Uterus (tissue), 4 donors: ENCODE results near the gene DPP8. TPM values are rescaled to one million over a fixed set of nuclear protein-coding genes. Genes with fewer than 3 reads are reported as not detected.

Experiments
- DNase-seq, 2 donors: peaks; one replicate each; pipeline ENCODE4 v3.0.0-alpha.2; 2019 to 2020
- H3K27ac ChIP-seq, 2 donors: fragments of 200-600 bp; sonication (generic); 1 replicate in 1 of 2; 2 replicates in 1 of 2; pipeline ENCODE4 v1.5.1; 2016 to 2018
- H3K27me3 ChIP-seq, 2 donors: fragments of 200-600 bp; sonication (generic); one replicate each; pipeline ENCODE4 v1.5.1; 2018 to 2019; ENCODE audit warnings: control low read depth in 1 of 2
- H3K36me3 ChIP-seq, 2 donors: fragments of 200-600 bp; sonication (generic); one replicate each; pipeline ENCODE4 v1.5.1; 2019; ENCODE audit warnings: control low read depth in 1 of 2
- H3K4me1 ChIP-seq, 2 donors: fragments of 200-600 bp; sonication (generic); one replicate each; pipeline ENCODE4 v1.5.1; 2018 to 2019; ENCODE audit warnings: control low read depth in 1 of 2
- H3K4me3 ChIP-seq, 2 donors: fragments of 200-600 bp; sonication (generic); 1 replicate in 1 of 2; 2 replicates in 1 of 2; pipeline ENCODE4 v1.5.1; 2018 to 2019; ENCODE audit warnings: mild to moderate bottlenecking in 1 of 2
- H3K9me3 ChIP-seq, 2 donors: fragments of 200-600 bp; sonication (generic); one replicate each; pipeline ENCODE4 v1.5.1; 2019; ENCODE audit warnings: control low read depth in 1 of 2
- POLR2A ChIP-seq, 2 donors: fragments of 450-650 bp; IDR thresholded peaks; one replicate each; pipeline ENCODE4 v1.6.1; 2016; ENCODE audit warnings: antibody characterized with exemption in 2 of 2, mild to moderate bottlenecking in 1 of 2, moderate library complexity in 1 of 2
- intact Hi-C: fragments of 100-400 bp; cut with DNase I; formaldehyde crosslinking; loops from one replicate; pipeline ENCODE4 v1.15.1; 2023; ENCODE audit warnings: low total_unique reads
- total RNA-seq, 4 donors: library from RNA; depleted of rRNA in 3 of 4; stranded (reverse); fragments of >200 nt in 3 of 4; gene quantifications; one replicate each; pipeline versions ENCODE4 v1.1.0 to v1.2.4, GENCODE V29; 2014 to 2023
- TF ChIP-seq, protein P1 (sequence below), 4 experiments: fragments of 200-600 bp in 2 of 4; fragments of 450-650 bp in 2 of 4; sonication (generic) in 2 of 4; IDR thresholded peaks; one replicate each; pipeline ENCODE4 v1.5.1; 2016 to 2019; ENCODE audit warnings: antibody characterized with exemption in 4 of 4, mild to moderate bottlenecking in 2 of 4, moderate library complexity in 1 of 4
- donor health status: DM: yes; HTN: yes; CAD: no.

The DPP8 gene
- total RNA-seq, 4 donors from 2014 or later, result 19.4 to 76.1 (median 36.8) TPM

DNA sequence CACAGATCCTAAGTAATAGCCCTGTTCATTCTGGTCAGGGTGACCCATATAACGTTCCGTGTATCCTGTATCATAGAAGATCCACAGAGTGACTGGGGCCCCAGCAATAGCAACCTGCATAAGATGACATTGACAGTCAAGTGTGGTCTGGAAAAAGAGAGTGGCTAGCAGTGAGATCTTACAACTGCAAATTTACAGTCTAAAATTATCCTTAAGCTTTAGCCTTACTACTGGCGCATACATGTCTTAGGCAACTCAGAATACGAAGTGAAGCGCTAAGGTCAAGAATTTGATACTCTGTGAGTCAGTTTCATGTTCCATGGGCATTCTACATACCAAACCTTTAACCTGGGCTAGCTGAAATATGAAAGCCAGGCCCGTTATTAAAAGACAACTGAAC, 65.5 kb downstream of the DPP8 start:
- Histone ChIP-seq H3K36me3 (no peaks in the 10 kb centered on the region), H3K9me3 (no peaks in the 10 kb centered on the region), H3K4me3 (no peak overlapping the region), H3K27me3 (no peaks in the 10 kb centered on the region), H3K4me1 (no peaks in the 10 kb centered on the region), H3K27ac (no peak overlapping the region)
- no peak for DNase-seq
- TF ChIP-seq POLR2A (IDR thresholded peaks at IDR 0.05), result no peak
- TF ChIP-seq, protein P1, sequence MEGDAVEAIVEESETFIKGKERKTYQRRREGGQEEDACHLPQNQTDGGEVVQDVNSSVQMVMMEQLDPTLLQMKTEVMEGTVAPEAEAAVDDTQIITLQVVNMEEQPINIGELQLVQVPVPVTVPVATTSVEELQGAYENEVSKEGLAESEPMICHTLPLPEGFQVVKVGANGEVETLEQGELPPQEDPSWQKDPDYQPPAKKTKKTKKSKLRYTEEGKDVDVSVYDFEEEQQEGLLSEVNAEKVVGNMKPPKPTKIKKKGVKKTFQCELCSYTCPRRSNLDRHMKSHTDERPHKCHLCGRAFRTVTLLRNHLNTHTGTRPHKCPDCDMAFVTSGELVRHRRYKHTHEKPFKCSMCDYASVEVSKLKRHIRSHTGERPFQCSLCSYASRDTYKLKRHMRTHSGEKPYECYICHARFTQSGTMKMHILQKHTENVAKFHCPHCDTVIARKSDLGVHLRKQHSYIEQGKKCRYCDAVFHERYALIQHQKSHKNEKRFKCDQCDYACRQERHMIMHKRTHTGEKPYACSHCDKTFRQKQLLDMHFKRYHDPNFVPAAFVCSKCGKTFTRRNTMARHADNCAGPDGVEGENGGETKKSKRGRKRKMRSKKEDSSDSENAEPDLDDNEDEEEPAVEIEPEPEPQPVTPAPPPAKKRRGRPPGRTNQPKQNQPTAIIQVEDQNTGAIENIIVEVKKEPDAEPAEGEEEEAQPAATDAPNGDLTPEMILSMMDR (IDR thresholded peaks at IDR 0.05), result no peak
- intact Hi-C loops, result no loop called here

DNA sequence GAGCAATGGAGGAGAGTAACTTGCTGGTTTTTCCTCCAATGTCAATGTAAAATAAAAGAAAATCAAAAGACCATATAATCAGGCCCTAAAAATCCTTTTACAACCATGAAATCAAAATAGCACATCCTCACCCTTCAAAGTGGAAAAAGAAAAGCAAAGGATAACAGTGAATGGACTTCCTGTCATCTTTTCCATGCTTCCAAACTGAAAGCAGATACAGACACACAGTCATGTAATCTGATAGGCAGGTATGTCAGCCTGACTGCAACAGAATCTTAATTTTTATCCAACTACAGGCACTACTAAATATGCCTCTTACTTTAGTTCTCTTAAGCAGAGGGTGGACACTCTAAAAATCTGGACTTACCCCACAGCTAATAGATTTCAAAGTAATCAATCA, 66.9 kb downstream of the DPP8 start:
- H3K27ac ChIP-seq, result no peak overlapping the region
- intact Hi-C loops, result no loop called here

DNA sequence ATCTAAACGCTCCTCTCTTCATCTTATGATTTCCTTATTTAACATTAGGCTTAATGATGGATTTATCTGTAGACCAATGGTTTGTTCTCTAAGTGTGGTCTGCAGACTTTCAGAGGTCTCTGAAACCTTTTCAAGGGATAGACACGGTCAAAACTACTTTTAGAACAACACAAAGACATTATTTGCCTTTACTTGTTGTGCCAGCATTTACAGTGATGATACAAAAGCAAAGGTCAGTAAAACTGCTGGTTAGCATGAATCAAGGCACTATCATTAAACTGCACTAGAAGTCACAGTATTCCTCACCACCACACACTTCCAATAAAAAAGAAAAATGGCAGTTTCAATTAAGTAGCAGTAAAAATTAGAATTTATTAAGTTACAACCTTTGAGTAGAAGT, 70.3 kb downstream of the DPP8 start:
- no peaks in the 10 kb centered on the region for H3K4me1 ChIP-seq
- TF ChIP-seq, protein P1 (IDR thresholded peaks at IDR 0.05), result no peak
- TF ChIP-seq POLR2A (IDR thresholded peaks at IDR 0.05), result no peak
- no peaks in the 10 kb centered on the region for H3K36me3 ChIP-seq
- intact Hi-C loops, result no loop called here
- H3K4me3 ChIP-seq, result no peak overlapping the region
- H3K9me3 ChIP-seq, result no peaks in the 10 kb centered on the region
- H3K27me3 ChIP-seq, result no peaks in the 10 kb centered on the region
- no peak for DNase-seq
- no peak overlapping the region for H3K27ac ChIP-seq

More for the DNA sequence above, 66.9 kb downstream of the DPP8 start:
- Histone ChIP-seq H3K36me3 (no peaks in the 10 kb centered on the region), H3K9me3 (no peaks in the 10 kb centered on the region), H3K4me1 (no peaks in the 10 kb centered on the region), H3K27me3 (no peaks in the 10 kb centered on the region), H3K4me3 (no peak overlapping the region)
- DNase-seq, result no peak
- TF ChIP-seq, protein P1 (IDR thresholded peaks at IDR 0.05), result no peak
- TF ChIP-seq POLR2A (IDR thresholded peaks at IDR 0.05), result no peak

- no peak for DNase-seq
- intact Hi-C loops, result no loop called here
- TF ChIP-seq, protein P1 (IDR thresholded peaks at IDR 0.05), result no peak
- TF ChIP-seq POLR2A (IDR thresholded peaks at IDR 0.05), result no peak
These were observed 83.3 kb downstream of the DPP8 start for GRCh38 chr15:65434201-65434600.

DNA sequence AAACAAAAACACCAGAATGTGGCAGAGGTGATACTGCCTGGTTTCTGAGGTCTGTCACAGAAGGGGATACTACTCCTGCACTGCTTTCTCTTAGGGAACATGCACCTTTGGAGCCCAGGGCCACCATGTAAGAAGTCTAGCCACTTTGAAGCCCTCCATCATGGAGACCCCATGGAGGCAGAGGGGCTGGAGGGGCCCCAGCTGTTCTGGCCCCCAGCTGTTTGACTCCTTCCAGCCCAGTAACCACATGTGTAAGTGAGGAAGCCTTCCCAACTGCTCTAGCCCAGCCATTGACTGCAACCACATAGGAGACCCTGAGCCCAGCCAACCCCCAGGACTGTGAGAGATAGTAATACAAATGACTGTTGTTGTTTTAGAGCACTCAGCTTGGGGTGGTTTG, 85.8 kb downstream of the DPP8 start:
- no peak overlapping the region for H3K27ac ChIP-seq
- TF ChIP-seq POLR2A (IDR thresholded peaks at IDR 0.05), result no peak
- TF ChIP-seq, protein P1 (IDR thresholded peaks at IDR 0.05), result no peak
- H3K4me3 ChIP-seq, result no peak overlapping the region
- H3K36me3 ChIP-seq, result no peaks in the 10 kb centered on the region
- H3K4me1 ChIP-seq, result no peaks in the 10 kb centered on the region
- no peaks in the 10 kb centered on the region for H3K27me3 ChIP-seq
- intact Hi-C loops, result no loop called here
- no peak for DNase-seq
- no peaks in the 10 kb centered on the region for H3K9me3 ChIP-seq

More at GRCh38 chr15:65434201-65434600, 83.3 kb downstream of the DPP8 start:
- H3K27me3 ChIP-seq, result no peaks in the 10 kb centered on the region
- no peaks in the 10 kb centered on the region for H3K4me1 ChIP-seq
- no peaks in the 10 kb centered on the region for H3K36me3 ChIP-seq
- H3K27ac ChIP-seq, result no peak overlapping the region
- no peaks in the 10 kb centered on the region for H3K9me3 ChIP-seq
- H3K4me3 ChIP-seq, result no peak overlapping the region
